ENCODE data around the gene KCNJ5.

GRCh38 chr11:128946648-128947047 is 55.5 kb downstream of the KCNJ5 start:
- TF ChIP-seq, protein P1, sequence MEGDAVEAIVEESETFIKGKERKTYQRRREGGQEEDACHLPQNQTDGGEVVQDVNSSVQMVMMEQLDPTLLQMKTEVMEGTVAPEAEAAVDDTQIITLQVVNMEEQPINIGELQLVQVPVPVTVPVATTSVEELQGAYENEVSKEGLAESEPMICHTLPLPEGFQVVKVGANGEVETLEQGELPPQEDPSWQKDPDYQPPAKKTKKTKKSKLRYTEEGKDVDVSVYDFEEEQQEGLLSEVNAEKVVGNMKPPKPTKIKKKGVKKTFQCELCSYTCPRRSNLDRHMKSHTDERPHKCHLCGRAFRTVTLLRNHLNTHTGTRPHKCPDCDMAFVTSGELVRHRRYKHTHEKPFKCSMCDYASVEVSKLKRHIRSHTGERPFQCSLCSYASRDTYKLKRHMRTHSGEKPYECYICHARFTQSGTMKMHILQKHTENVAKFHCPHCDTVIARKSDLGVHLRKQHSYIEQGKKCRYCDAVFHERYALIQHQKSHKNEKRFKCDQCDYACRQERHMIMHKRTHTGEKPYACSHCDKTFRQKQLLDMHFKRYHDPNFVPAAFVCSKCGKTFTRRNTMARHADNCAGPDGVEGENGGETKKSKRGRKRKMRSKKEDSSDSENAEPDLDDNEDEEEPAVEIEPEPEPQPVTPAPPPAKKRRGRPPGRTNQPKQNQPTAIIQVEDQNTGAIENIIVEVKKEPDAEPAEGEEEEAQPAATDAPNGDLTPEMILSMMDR (conservative IDR thresholded peaks at IDR 0.05): no peak
- no peak for TF ChIP-seq ZFX (IDR thresholded peaks at IDR 0.05)

Measured in C4-2B (cell line).